SK-N-SH (cell line): Measurements from ENCODE around the gene KHSRP. TPM values are rescaled to one million over a fixed set of nuclear protein-coding genes. Genes with fewer than 3 reads are reported as not detected.

Experiments
- CTCF ChIA-PET: fragments of 300-600, 350-600 bp; formaldehyde crosslinking; extraction: SDS; loops from one replicate; lab custom pipeline; 2021; lab: Yijun Ruan, JAX
- POLR2A ChIA-PET: fragments of 350-600 bp; sonication (Branson Sonifier 250); formaldehyde crosslinking; extraction: SDS; loops from one replicate; lab custom pipeline; 2020; ENCODE audit warnings: antibody characterized with exemption, inconsistent platforms; lab: Yijun Ruan, JAX
- DNase-seq: peaks from one replicate; pipeline ENCODE4 v3.0.0; 2012
- H2AFZ ChIP-seq: fragments of 200-600 bp; sonication (generic); 2 replicates; pipeline ENCODE4 v1.8.1; 2016; ENCODE audit warnings: antibody characterized with exemption, mild to moderate bottlenecking, low read depth
- H3F3A ChIP-seq: fragments of 200-600 bp; sonication (generic); replicated peaks from 2 replicates; pipeline ENCODE3; 2016; ENCODE audit warnings: antibody characterized with exemption, mild to moderate bottlenecking; ENCODE audit not compliant: insufficient read depth
- H3K27ac ChIP-seq, 2 experiments: fragments of 200-500 bp in 1 of 2; fragments of 200-600 bp in 1 of 2; sonication (Bioruptor generic) in 1 of 2; sonication (generic), shearing (Covaris generic) in 1 of 2; 2 replicates each; pipeline versions ENCODE4 v1.5.1 to v1.6.1; 2014 to 2016; ENCODE audit warnings: low read depth in 2 of 2, inconsistent platforms in 1 of 2, low read length in 1 of 2, mild to moderate bottlenecking in 1 of 2, mixed read lengths in 1 of 2
- H3K27me3 ChIP-seq: fragments of 200-600 bp; sonication (generic), shearing (Covaris generic); 2 replicates; pipeline ENCODE4 v1.6.1; 2016; ENCODE audit warnings: mixed run types; ENCODE audit not compliant: insufficient read depth
- H3K36me3 ChIP-seq, 2 experiments: fragments of 200-500 bp in 1 of 2; fragments of 200-600 bp in 1 of 2; sonication (Bioruptor generic) in 1 of 2; sonication (generic) in 1 of 2; replicated peaks in 1 of 2; 2 replicates each; pipeline versions ENCODE3 to v1.5.1; 2014 to 2016; ENCODE audit warnings: low read length in 1 of 2, mild to moderate bottlenecking in 1 of 2; ENCODE audit not compliant: insufficient read depth in 2 of 2, control insufficient read depth in 1 of 2
- H3K4me1 ChIP-seq, 2 experiments: fragments of 200-500 bp in 1 of 2; fragments of 200-600 bp in 1 of 2; sonication (Bioruptor generic) in 1 of 2; sonication (generic), shearing (Covaris generic) in 1 of 2; 2 replicates each; pipeline versions ENCODE4 v1.5.1 to v1.6.1; 2014 to 2016; ENCODE audit warnings: low read depth in 1 of 2, low read length in 1 of 2, mixed run types in 1 of 2; ENCODE audit not compliant: insufficient read depth in 2 of 2, control insufficient read depth in 1 of 2
- H3K4me2 ChIP-seq: fragments of 200-600 bp; sonication (generic), shearing (Covaris generic); 2 replicates; pipeline ENCODE4 v1.6.1; 2017; ENCODE audit warnings: mixed run types
- H3K4me3 ChIP-seq, 2 experiments: fragments of 200-500 bp in 1 of 2; fragments of 200-600 bp in 1 of 2; sonication (Bioruptor generic) in 1 of 2; sonication (generic), shearing (Covaris generic) in 1 of 2; 2 replicates each; pipeline versions ENCODE4 v1.5.1 to v1.8.1; 2014 to 2016; ENCODE audit warnings: low read depth in 2 of 2, inconsistent platforms in 1 of 2, low read length in 1 of 2, mild to moderate bottlenecking in 1 of 2, mixed read lengths in 1 of 2, moderate library complexity in 1 of 2
- H3K79me2 ChIP-seq: fragments of 200-600 bp; sonication (generic); 2 replicates; pipeline ENCODE4 v1.8.1; 2017; ENCODE audit warnings: mild to moderate bottlenecking; ENCODE audit not compliant: insufficient read depth
- H3K9ac ChIP-seq: fragments of 200-600 bp; sonication (generic); 2 replicates; pipeline ENCODE4 v1.6.1; 2017; ENCODE audit warnings: mixed run types
- H3K9me2 ChIP-seq: fragments of 200-600 bp; sonication (generic); 2 replicates; pipeline ENCODE4 v1.6.1; 2017; ENCODE audit warnings: mixed run types
- H3K9me3 ChIP-seq: fragments of 200-600 bp; sonication (generic); 2 replicates; pipeline ENCODE4 v1.6.1; 2017; ENCODE audit warnings: mixed run types, mild to moderate bottlenecking, moderate library complexity
- H4K20me1 ChIP-seq: fragments of 200-600 bp; sonication (generic); 2 replicates; pipeline ENCODE4 v1.6.1; 2017; ENCODE audit warnings: mild to moderate bottlenecking, mixed run types; ENCODE audit not compliant: insufficient read depth
- CHD2 ChIP-seq: fragments of 150-350 bp; IDR thresholded peaks from 2 replicates; pipeline ENCODE4 v1.6.1; 2018; ENCODE audit warnings: low read length; ENCODE audit not compliant: partially characterized antibody
- EP300 ChIP-seq, 2 experiments: IDR thresholded peaks; 2 replicates each; pipeline versions ENCODE4 v1.4.0 to v1.6.1; 2012; ENCODE audit warnings: borderline replicate concordance in 1 of 2, low read depth in 1 of 2, low read length in 1 of 2
- FOXJ3 ChIP-seq: sonication (generic); formaldehyde crosslinking; IDR thresholded peaks from 2 replicates; pipeline ENCODE4 v1.5.1; 2020; ENCODE audit warnings: mild to moderate bottlenecking, missing genetic modification reagents
- FOXM1 ChIP-seq: IDR thresholded peaks from 2 replicates; pipeline ENCODE4 v1.4.0; 2012; ENCODE audit warnings: low read depth, mild to moderate bottlenecking
- MEF2A ChIP-seq: IDR thresholded peaks from 2 replicates; pipeline ENCODE4 v1.4.0; 2012; ENCODE audit warnings: low read depth, borderline replicate concordance
- MXI1 ChIP-seq: IDR thresholded peaks from 2 replicates; pipeline ENCODE4 v1.6.1; 2012; ENCODE audit warnings: mild to moderate bottlenecking, low read depth, low read length, improper control_type of control experiment
- POLR2AphosphoS5 ChIP-seq: IDR thresholded peaks from 2 replicates; pipeline ENCODE4 v1.6.1; 2012; ENCODE audit warnings: low read depth, low read length
- RAD21 ChIP-seq: IDR thresholded peaks from 2 replicates; pipeline ENCODE4 v1.6.1; 2012; ENCODE audit warnings: mild to moderate bottlenecking, low read length
- RCOR1 ChIP-seq: fragments of 150-350 bp; IDR thresholded peaks from 2 replicates; pipeline ENCODE4 v1.6.1; 2017; ENCODE audit warnings: antibody characterized with exemption, low read length
- RXRA ChIP-seq: IDR thresholded peaks from 2 replicates; pipeline ENCODE4 v1.4.0; 2012; ENCODE audit warnings: low read depth, mild to moderate bottlenecking, borderline replicate concordance
- SIN3A ChIP-seq: IDR thresholded peaks from 2 replicates; pipeline ENCODE4 v1.6.1; 2012; ENCODE audit warnings: low read depth, mild to moderate bottlenecking, low read length, moderate library complexity, borderline replicate concordance
- SMC3 ChIP-seq: IDR thresholded peaks from 2 replicates; pipeline ENCODE4 v1.6.1; 2012; ENCODE audit warnings: low read depth, low read length, improper control_type of control experiment
- TEAD4 ChIP-seq: IDR thresholded peaks from 2 replicates; pipeline ENCODE4 v1.4.0; 2012; ENCODE audit warnings: mild to moderate bottlenecking, borderline replicate concordance; ENCODE audit not compliant: insufficient read depth
- YY1 ChIP-seq: IDR thresholded peaks from 2 replicates; pipeline ENCODE4 v1.4.0; 2012; ENCODE audit warnings: low read depth, mild to moderate bottlenecking
- WGBS: methylation state at CpG from one replicate; pipeline ENCODE4 v1.1.6; 2017; ENCODE audit warnings: low lambda C conversion rate; 5-methylcytosine and 5-hydroxymethylcytosine counted together
- polyA plus RNA-seq, 3 experiments: library from polyadenylated mRNA; depleted of rRNA; stranded (reverse); fragments of >200 nt; gene quantifications; 2 replicates each; pipeline ENCODE4 v1.2.3, GENCODE V29; 2012
- TF ChIP-seq, protein P1 (sequence below): IDR thresholded peaks from 2 replicates; pipeline ENCODE4 v1.4.0; 2012; ENCODE audit warnings: low read depth, borderline replicate concordance
- TF ChIP-seq, protein P2 (sequence below): IDR thresholded peaks from 2 replicates; pipeline ENCODE4 v1.4.0; 2012; ENCODE audit warnings: low read depth
- TF ChIP-seq, protein P3 (sequence below): fragments of 150-350 bp; IDR thresholded peaks from 2 replicates; pipeline ENCODE4 v1.6.1; 2016; ENCODE audit warnings: mild to moderate bottlenecking, low read depth, low read length
- TF ChIP-seq, protein P4 (sequence below): fragments of 200-600 bp; sonication (generic); IDR thresholded peaks from 2 replicates; pipeline ENCODE4 v1.6.1; 2017; ENCODE audit warnings: antibody characterized with exemption, mild to moderate bottlenecking, moderate library complexity
- TF ChIP-seq, protein P5 (sequence below): IDR thresholded peaks from 2 replicates; pipeline ENCODE4 v1.4.0; 2012; ENCODE audit warnings: low read depth, borderline replicate concordance
- TF ChIP-seq, protein P6 (sequence below): IDR thresholded peaks from 2 replicates; pipeline ENCODE4; 2012

Gene KHSRP
- polyA plus RNA-seq, 1 of the 3 experiments (the other 2 are of a cell fraction), result 96.8 TPM

DNA sequence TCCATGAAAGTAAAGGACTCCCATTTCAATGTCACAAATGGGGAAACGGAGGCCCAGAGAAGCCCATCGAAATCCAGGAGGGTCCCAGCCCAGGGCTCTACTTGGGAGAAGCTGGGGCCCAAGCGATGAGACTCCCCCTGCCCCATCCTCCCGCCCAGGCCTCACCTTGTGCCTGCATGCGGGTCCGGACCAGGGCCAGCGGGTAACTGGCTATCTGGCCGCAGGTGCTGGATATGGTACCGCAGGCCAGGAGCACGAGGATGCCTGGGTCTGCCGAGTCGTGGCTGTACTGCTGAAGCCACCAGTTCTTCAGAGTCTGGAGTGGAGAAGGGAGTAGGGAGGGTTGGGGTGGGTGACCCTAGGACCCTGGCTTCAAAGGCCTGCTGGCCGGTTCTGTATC, 19.4 kb upstream of the KHSRP start:
- CTCF ChIA-PET, result interaction anchor here (0.6 kb wide), 1 partner anchor 136 kb away, joined by 3 read pairs; no protein-coding TSS in a partner anchor
- no peaks in the 10 kb centered on the region for H3K79me2 ChIP-seq

More for the DNA sequence above, 19.4 kb upstream of the KHSRP start:
- no peaks in the 10 kb centered on the region for H4K20me1 ChIP-seq
- H3K4me2 ChIP-seq, result no peak overlapping the region
- H3K36me3 ChIP-seq, result no peaks in the 10 kb centered on the region
- no peaks in the 10 kb centered on the region for H3K4me1 ChIP-seq
- no peak overlapping the region for H3K9ac ChIP-seq
- no peaks in the 10 kb centered on the region for H3F3A ChIP-seq
- no peaks in the 10 kb centered on the region for H3K9me3 ChIP-seq
- POLR2A ChIA-PET, result no interaction called here
- no peaks in the 10 kb centered on the region for H3K27me3 ChIP-seq
- 88% methylated on average over 6 of the region's 13 CpGs for WGBS
- no peak for DNase-seq
- no peaks in the 10 kb centered on the region for H3K9me2 ChIP-seq
- H2AFZ ChIP-seq, result no peak overlapping the region
- H3K27ac ChIP-seq, result no peak overlapping the region
- TF ChIP-seq SIN3A (no peak), RAD21 (no peak), CHD2 (no peak), MEF2A (no peak), SMC3 (no peak), EP300 (IDR thresholded peaks at IDR 0.05; ENCODE audit: borderline replicate concordance in 1 of 2, low read depth in 1 of 2, low read length in 1 of 2) (no peak), YY1 (no peak), FOXM1 (no peak), RCOR1 (no peak), POLR2AphosphoS5 (no peak), MXI1 (no peak), TEAD4 (no peak), FOXJ3 (CRISPR knock-in tag) (no peak), RXRA (no peak)
- TF ChIP-seq, protein P1, sequence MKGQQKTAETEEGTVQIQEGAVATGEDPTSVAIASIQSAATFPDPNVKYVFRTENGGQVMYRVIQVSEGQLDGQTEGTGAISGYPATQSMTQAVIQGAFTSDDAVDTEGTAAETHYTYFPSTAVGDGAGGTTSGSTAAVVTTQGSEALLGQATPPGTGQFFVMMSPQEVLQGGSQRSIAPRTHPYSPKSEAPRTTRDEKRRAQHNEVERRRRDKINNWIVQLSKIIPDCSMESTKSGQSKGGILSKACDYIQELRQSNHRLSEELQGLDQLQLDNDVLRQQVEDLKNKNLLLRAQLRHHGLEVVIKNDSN, result no peak
- TF ChIP-seq, protein P2, sequence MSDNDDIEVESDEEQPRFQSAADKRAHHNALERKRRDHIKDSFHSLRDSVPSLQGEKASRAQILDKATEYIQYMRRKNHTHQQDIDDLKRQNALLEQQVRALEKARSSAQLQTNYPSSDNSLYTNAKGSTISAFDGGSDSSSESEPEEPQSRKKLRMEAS, result no peak
- TF ChIP-seq, protein P3, sequence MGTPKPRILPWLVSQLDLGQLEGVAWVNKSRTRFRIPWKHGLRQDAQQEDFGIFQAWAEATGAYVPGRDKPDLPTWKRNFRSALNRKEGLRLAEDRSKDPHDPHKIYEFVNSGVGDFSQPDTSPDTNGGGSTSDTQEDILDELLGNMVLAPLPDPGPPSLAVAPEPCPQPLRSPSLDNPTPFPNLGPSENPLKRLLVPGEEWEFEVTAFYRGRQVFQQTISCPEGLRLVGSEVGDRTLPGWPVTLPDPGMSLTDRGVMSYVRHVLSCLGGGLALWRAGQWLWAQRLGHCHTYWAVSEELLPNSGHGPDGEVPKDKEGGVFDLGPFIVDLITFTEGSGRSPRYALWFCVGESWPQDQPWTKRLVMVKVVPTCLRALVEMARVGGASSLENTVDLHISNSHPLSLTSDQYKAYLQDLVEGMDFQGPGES, result no peak
- TF ChIP-seq, protein P4, sequence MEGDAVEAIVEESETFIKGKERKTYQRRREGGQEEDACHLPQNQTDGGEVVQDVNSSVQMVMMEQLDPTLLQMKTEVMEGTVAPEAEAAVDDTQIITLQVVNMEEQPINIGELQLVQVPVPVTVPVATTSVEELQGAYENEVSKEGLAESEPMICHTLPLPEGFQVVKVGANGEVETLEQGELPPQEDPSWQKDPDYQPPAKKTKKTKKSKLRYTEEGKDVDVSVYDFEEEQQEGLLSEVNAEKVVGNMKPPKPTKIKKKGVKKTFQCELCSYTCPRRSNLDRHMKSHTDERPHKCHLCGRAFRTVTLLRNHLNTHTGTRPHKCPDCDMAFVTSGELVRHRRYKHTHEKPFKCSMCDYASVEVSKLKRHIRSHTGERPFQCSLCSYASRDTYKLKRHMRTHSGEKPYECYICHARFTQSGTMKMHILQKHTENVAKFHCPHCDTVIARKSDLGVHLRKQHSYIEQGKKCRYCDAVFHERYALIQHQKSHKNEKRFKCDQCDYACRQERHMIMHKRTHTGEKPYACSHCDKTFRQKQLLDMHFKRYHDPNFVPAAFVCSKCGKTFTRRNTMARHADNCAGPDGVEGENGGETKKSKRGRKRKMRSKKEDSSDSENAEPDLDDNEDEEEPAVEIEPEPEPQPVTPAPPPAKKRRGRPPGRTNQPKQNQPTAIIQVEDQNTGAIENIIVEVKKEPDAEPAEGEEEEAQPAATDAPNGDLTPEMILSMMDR, result no peak
- TF ChIP-seq, protein P5, sequence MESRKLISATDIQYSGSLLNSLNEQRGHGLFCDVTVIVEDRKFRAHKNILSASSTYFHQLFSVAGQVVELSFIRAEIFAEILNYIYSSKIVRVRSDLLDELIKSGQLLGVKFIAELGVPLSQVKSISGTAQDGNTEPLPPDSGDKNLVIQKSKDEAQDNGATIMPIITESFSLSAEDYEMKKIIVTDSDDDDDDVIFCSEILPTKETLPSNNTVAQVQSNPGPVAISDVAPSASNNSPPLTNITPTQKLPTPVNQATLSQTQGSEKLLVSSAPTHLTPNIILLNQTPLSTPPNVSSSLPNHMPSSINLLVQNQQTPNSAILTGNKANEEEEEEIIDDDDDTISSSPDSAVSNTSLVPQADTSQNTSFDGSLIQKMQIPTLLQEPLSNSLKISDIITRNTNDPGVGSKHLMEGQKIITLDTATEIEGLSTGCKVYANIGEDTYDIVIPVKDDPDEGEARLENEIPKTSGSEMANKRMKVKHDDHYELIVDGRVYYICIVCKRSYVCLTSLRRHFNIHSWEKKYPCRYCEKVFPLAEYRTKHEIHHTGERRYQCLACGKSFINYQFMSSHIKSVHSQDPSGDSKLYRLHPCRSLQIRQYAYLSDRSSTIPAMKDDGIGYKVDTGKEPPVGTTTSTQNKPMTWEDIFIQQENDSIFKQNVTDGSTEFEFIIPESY, result no peak
- TF ChIP-seq, protein P6, sequence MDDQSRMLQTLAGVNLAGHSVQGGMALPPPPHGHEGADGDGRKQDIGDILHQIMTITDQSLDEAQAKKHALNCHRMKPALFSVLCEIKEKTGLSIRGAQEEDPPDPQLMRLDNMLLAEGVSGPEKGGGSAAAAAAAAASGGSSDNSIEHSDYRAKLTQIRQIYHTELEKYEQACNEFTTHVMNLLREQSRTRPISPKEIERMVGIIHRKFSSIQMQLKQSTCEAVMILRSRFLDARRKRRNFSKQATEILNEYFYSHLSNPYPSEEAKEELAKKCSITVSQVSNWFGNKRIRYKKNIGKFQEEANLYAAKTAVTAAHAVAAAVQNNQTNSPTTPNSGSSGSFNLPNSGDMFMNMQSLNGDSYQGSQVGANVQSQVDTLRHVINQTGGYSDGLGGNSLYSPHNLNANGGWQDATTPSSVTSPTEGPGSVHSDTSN, result no peak
- H3K4me3 ChIP-seq, result no peak overlapping the region
